ENCODE measurements around the gene CAMK2N1. TPM values are rescaled to one million over a fixed set of nuclear protein-coding genes. Genes with fewer than 3 reads are reported as not detected.

The CAMK2N1 gene
- total and polyA plus RNA-seq, 10 donors = 3.6 to 17.2 (median 8.5) TPM

DNA sequence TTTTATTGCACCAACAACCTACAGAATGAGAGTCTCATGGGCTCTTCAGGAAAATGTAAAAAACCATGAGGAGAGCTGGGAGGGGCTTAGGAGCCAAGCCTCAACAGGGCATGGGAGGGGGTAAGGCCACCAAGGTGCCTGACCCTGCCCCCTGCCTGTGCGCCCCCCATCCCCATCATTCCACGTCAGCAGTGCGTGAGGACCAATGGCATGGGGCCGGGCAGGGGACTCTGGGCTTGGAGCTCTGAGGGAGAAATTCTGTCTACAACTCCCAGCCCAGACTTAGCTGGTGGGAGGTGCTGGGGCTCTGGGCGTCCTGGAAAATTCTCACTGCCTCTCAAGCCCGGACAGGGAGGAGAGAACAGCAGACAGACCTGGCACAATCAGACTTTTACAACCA, 5.2 kb upstream of the CAMK2N1 start:
- Histone ChIP-seq H3K27me3 (replicated peaks in 1 of 7) (peaks cover 0 to 38% (median 14%) of the 10 kb centered on the region in 7 donors), H3K27ac (no peak overlapping the region), H3K4me3 (no peak overlapping the region), H3K9me3 (no peaks in the 10 kb centered on the region), H3K4me1 (peaks cover 15 to 33% (median 25%) of the 10 kb centered on the region in 6 donors), H3K36me3 (no peaks in the 10 kb centered on the region)
- TF ChIP-seq, protein P1, sequence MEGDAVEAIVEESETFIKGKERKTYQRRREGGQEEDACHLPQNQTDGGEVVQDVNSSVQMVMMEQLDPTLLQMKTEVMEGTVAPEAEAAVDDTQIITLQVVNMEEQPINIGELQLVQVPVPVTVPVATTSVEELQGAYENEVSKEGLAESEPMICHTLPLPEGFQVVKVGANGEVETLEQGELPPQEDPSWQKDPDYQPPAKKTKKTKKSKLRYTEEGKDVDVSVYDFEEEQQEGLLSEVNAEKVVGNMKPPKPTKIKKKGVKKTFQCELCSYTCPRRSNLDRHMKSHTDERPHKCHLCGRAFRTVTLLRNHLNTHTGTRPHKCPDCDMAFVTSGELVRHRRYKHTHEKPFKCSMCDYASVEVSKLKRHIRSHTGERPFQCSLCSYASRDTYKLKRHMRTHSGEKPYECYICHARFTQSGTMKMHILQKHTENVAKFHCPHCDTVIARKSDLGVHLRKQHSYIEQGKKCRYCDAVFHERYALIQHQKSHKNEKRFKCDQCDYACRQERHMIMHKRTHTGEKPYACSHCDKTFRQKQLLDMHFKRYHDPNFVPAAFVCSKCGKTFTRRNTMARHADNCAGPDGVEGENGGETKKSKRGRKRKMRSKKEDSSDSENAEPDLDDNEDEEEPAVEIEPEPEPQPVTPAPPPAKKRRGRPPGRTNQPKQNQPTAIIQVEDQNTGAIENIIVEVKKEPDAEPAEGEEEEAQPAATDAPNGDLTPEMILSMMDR (IDR thresholded peaks at IDR 0.05 in 8 of 11, conservative IDR thresholded peaks at IDR 0.05 in 3 of 11) = no peak
- TF ChIP-seq POLR2AphosphoS5 (IDR thresholded peaks at IDR 0.05) (no peak), POLR2A (IDR thresholded peaks at IDR 0.05) (no peak)
- DNase-seq = no peak
- 63 to 81% (median 72%) methylated on average over 6 of the region's 6 CpGs for WGBS, 5 donors
- intact Hi-C loops (cut with DNase I; ENCODE audit: low total_unique reads) = loop anchor here (10.0 kb wide), 1 partner anchor 576 kb away; no protein-coding TSS in a partner anchor

DNA sequence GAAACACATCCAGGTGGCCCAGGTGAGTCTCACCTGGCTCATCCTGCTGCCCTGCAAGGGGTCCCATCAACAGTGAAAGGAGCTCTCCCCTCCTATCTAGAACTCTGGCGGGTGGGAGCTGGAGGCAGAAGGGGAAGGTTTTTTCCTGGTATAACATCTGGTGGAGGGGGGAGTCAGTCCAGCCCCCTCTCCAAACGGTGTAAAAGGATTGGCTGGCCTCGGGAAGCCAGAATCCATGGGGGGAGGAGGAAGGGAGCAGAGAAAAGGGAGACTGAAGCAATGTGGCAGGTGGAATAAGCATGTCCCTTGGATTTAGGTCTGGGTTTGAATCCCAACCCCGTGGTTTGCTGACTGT, 1.2 kb upstream of the CAMK2N1 start:
- no peak for TF ChIP-seq POLR2A (IDR thresholded peaks at IDR 0.05)
- TF ChIP-seq, protein P1 (IDR thresholded peaks at IDR 0.05 in 8 of 11, conservative IDR thresholded peaks at IDR 0.05 in 3 of 11) = no peak
- intact Hi-C loops (cut with DNase I; ENCODE audit: low total_unique reads) = loop anchor here (5.0 kb wide), 1 partner anchor 110 kb away; no protein-coding TSS in a partner anchor
- H3K4me1 ChIP-seq = peaks cover 11 to 42% (median 35%) of the 10 kb centered on the region in 6 donors
- no peaks in the 10 kb centered on the region for H3K9me3 ChIP-seq
- no peak overlapping the region for H3K27ac ChIP-seq
- peak overlapping the region in 4 of 8 donors; percentile 35 to 77 (median 55) for H3K4me3 ChIP-seq
- DNase-seq = no peak
- H3K27me3 ChIP-seq (replicated peaks in 1 of 7) = peaks cover 7 to 78% (median 44%) of the 10 kb centered on the region in 7 donors
- no peaks in the 10 kb centered on the region for H3K36me3 ChIP-seq
- WGBS, 5 donors = 3 to 14% (median 10%) methylated on average over 4 of the region's 4 CpGs

DNA sequence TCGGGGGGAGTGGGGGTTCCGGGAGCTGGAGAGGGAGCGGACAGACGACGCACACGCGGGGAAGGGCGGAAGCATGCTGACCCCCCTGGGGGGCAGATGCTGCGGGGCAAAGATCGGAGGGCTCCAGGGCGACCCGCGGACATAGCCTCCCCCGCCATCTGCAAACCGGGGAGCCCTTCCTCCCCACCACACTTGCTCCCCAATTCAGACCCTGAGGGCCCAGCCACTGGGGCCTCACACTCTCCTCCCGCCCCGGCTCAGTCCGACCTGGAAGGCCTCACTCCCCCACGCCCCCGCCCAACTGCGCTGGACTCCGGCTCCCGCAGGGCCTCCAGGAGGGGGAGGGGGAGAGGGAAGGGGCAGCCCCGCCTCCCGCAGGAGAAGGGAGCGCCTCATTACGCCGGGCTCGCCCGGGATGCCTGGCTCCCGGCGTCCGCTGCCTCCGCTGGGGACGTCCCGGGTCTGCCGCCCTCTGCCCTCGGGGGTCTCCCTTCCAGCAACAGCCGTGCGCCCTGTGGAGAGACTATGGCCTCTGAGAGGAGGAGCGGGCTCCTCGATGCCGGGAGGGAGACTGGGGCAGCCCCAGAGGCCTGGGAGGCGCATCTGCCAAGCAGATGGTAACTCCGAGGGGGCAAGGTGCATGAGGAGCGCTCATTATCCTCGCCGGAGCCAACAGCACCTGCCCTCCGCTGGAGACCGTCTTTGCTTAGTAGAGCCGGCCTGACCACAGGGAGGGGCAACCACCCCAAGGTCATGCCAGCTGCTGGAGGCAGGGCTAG, 636 bp upstream of the CAMK2N1 start:
- no peak for DNase-seq
- WGBS, 5 donors = 2 to 6% (median 3%) methylated on average over 8 to 51 of the region's 51 CpGs
- Histone ChIP-seq H3K4me3 (peak overlapping the region; percentile 35 to 77 (median 52)), H3K27ac (peak overlapping the region in 7 of 8 donors; percentile 29 to 80 (median 75)), H3K4me1 (peaks cover 11 to 45% (median 36%) of the 10 kb centered on the region in 6 donors), H3K36me3 (no peaks in the 10 kb centered on the region), H3K9me3 (no peaks in the 10 kb centered on the region), H3K27me3 (replicated peaks in 1 of 7) (peaks cover 7 to 83% (median 49%) of the 10 kb centered on the region in 7 donors)
- TF ChIP-seq, protein P1 (IDR thresholded peaks at IDR 0.05 in 8 of 11, conservative IDR thresholded peaks at IDR 0.05 in 3 of 11) = no peak
- TF ChIP-seq POLR2AphosphoS5 (IDR thresholded peaks at IDR 0.05) = peak in 2 of 3 donors; percentile 28 to 59
- intact Hi-C loops (cut with DNase I; ENCODE audit: low total_unique reads) = loop anchor here (5.0 kb wide), 1 partner anchor 109 kb away; no protein-coding TSS in a partner anchor
